ENCODE measurements around the gene TM9SF3.

- TF ChIP-seq CTCF (IDR thresholded peaks at IDR 0.05; ENCODE audit: low read length): no peak
- no peak for TF ChIP-seq EZH2 (optimal IDR thresholded peaks at IDR 0.05; ENCODE audit: low read depth, low read length)
These were observed 2.3 kb downstream of the TM9SF3 start for GRCh38 chr10:96584474-96584873.

All from MM.1S (cell line).